HG02981 (cell line): ENCODE results near the gene ELAVL2.

ENCODE experiments used
- ATAC-seq: cut with Tn5 transposase; IDR thresholded peaks from one replicate; pipeline ENCODE4 v1.9.1; 2021; ENCODE audit warnings: mild to moderate bottlenecking, moderate library complexity; ENCODE audit not compliant: unreplicated experiment

ELAVL2 gene

GRCh38 chr9:23669776-23670175 is 156.3 kb downstream of the ELAVL2 start:
- ATAC-seq = no peak

- ATAC-seq = no peak
Measured at GRCh38 chr9:23665635-23666034, 160.4 kb downstream of the ELAVL2 start.

GRCh38 chr9:23665051-23665450 is 161.0 kb downstream of the ELAVL2 start:
- ATAC-seq = no peak

GRCh38 chr9:23663946-23664345 is 162.1 kb downstream of the ELAVL2 start:
- no peak for ATAC-seq

GRCh38 chr9:23663536-23663935 is 162.5 kb downstream of the ELAVL2 start:
- ATAC-seq = no peak

- ATAC-seq = no peak
Measured at GRCh38 chr9:23663125-23663524, 162.9 kb downstream of the ELAVL2 start.

- ATAC-seq = no peak
Measured at GRCh38 chr9:23662320-23662719, 163.7 kb downstream of the ELAVL2 start.

- no peak for ATAC-seq
Measured at GRCh38 chr9:23659346-23660006, 166.6 kb downstream of the ELAVL2 start.

- ATAC-seq = no peak
Measured at GRCh38 chr9:23658376-23659258, 167.4 kb downstream of the ELAVL2 start.

- ATAC-seq = no peak
Measured at GRCh38 chr9:23651051-23651450, 175.0 kb downstream of the ELAVL2 start.

GRCh38 chr9:23648651-23649050 is 177.4 kb downstream of the ELAVL2 start:
- no peak for ATAC-seq

- ATAC-seq = no peak
Measured at GRCh38 chr9:23644896-23645295, 181.1 kb downstream of the ELAVL2 start.

- no peak for ATAC-seq
Measured at GRCh38 chr9:23644326-23644725, 181.7 kb downstream of the ELAVL2 start.

GRCh38 chr9:23643656-23644258 is 182.3 kb downstream of the ELAVL2 start:
- no peak for ATAC-seq
